BLaER1 treated with 17β-estradiol and CSF1 and Interleukin-3, amounts not matched to agents 10 nM and 100 nM (cell line): Measurements from ENCODE around the gene ITGB2.

ENCODE experiments used
- H3K27ac ChIP-seq, 11 experiments: shearing (Covaris generic); formaldehyde crosslinking; 2 replicates each; pipeline ENCODE4 v1.8.1; 2022
- H3K27me3 ChIP-seq, 11 experiments: shearing (Covaris generic); formaldehyde crosslinking; 2 replicates each; pipeline ENCODE4 v1.8.1; 2022
- H3K36me3 ChIP-seq, 11 experiments: shearing (Covaris generic); formaldehyde crosslinking; 2 replicates each; pipeline ENCODE4 v1.8.1; 2022
- H3K4me1 ChIP-seq, 10 experiments: shearing (Covaris generic); formaldehyde crosslinking; 2 replicates each; pipeline ENCODE4 v1.8.1; 2022
- H3K4me2 ChIP-seq, 11 experiments: shearing (Covaris generic); formaldehyde crosslinking; 2 replicates each; pipeline ENCODE4 v1.8.1; 2022
- H3K4me3 ChIP-seq, 10 experiments: shearing (Covaris generic); formaldehyde crosslinking; 2 replicates each; pipeline ENCODE4 v1.8.1; 2022
- H3K9ac ChIP-seq, 11 experiments: shearing (Covaris generic); formaldehyde crosslinking; 2 replicates each; pipeline ENCODE4 v1.8.1; 2022
- H3K9me3 ChIP-seq, 11 experiments: shearing (Covaris generic); formaldehyde crosslinking; replicated peaks in 1 of 11; 2 replicates each; pipeline ENCODE4 v1.8.1; 2022
- H4K20me1 ChIP-seq, 11 experiments: shearing (Covaris generic); formaldehyde crosslinking; 2 replicates each; pipeline ENCODE4 v1.8.1; 2022
- Cebpa-rat ChIP-seq, 11 experiments: shearing (Covaris generic); IDR thresholded peaks; 2 replicates each; pipeline ENCODE4 v1.8.1; 2022

Gene ITGB2

GRCh38 chr21:44894687-44895302 is 25.9 kb downstream of the ITGB2 start:
- peaks cover 0 to 92% (median 35%) of the 10 kb centered on the region in 11 experiments; a peak in 18 of 22 replicates for H4K20me1 ChIP-seq
- H3K9ac ChIP-seq, result peak overlapping the region in 6 of 11 experiments; percentile 12 to 48 (median 28); a peak in 5 of 22 replicates
- no peak overlapping the region for H3K4me3 ChIP-seq
- no peaks in the 10 kb centered on the region; a peak in 1 of 22 replicates for H3K27me3 ChIP-seq
- peaks cover 17 to 99% (median 89%) of the 10 kb centered on the region in 11 experiments; a peak in 21 of 22 replicates for H3K36me3 ChIP-seq
- peak overlapping the region in 1 of 11 experiments; percentile 1; a peak in 2 of 22 replicates for H3K27ac ChIP-seq
- no peaks in the 10 kb centered on the region for H3K9me3 ChIP-seq
- no peak for TF ChIP-seq Cebpa-rat (IDR thresholded peaks at IDR 0.05)
- peaks cover 61 to 100% (median 91%) of the 10 kb centered on the region in 10 experiments for H3K4me1 ChIP-seq
- peak overlapping the region; percentile 54 to 82 (median 72) for H3K4me2 ChIP-seq

GRCh38 chr21:44893948-44894656 is 26.6 kb downstream of the ITGB2 start:
- H3K36me3 ChIP-seq, result peaks cover 11 to 99% (median 89%) of the 10 kb centered on the region in 11 experiments; a peak in 21 of 22 replicates
- peak overlapping the region; percentile 54 to 82 (median 72) for H3K4me2 ChIP-seq
- no peak for TF ChIP-seq Cebpa-rat (IDR thresholded peaks at IDR 0.05)
- no peak overlapping the region; a peak in 1 of 20 replicates for H3K4me3 ChIP-seq
- H3K4me1 ChIP-seq, result peaks cover 66 to 100% (median 91%) of the 10 kb centered on the region in 10 experiments
- H3K27ac ChIP-seq, result peak overlapping the region in 8 of 11 experiments; percentile 18 to 61 (median 48); a peak in 12 of 22 replicates
- no peaks in the 10 kb centered on the region; a peak in 1 of 22 replicates for H3K27me3 ChIP-seq
- H3K9me3 ChIP-seq, result no peaks in the 10 kb centered on the region
- H3K9ac ChIP-seq, result peak overlapping the region in 9 of 11 experiments; percentile 6 to 51 (median 31); a peak in 11 of 22 replicates
- peaks cover 0 to 92% (median 31%) of the 10 kb centered on the region in 11 experiments; a peak in 18 of 22 replicates for H4K20me1 ChIP-seq

- H3K4me3 ChIP-seq, result no peak overlapping the region
- H3K27ac ChIP-seq, result peak overlapping the region; percentile 3 to 61 (median 48); a peak in 17 of 22 replicates
- no peak for TF ChIP-seq Cebpa-rat (IDR thresholded peaks at IDR 0.05)
- no peaks in the 10 kb centered on the region for H3K9me3 ChIP-seq
- no peaks in the 10 kb centered on the region; a peak in 1 of 22 replicates for H3K27me3 ChIP-seq
- H3K4me2 ChIP-seq, result peak overlapping the region; percentile 54 to 82 (median 72); a peak in 21 of 22 replicates
- peak overlapping the region in 9 of 11 experiments; percentile 14 to 51 (median 31); a peak in 15 of 22 replicates for H3K9ac ChIP-seq
- H3K36me3 ChIP-seq, result peaks cover 3 to 99% (median 89%) of the 10 kb centered on the region in 11 experiments; a peak in 21 of 22 replicates
- H3K4me1 ChIP-seq, result peaks cover 74 to 100% (median 89%) of the 10 kb centered on the region in 10 experiments
- H4K20me1 ChIP-seq, result peaks cover 0 to 92% (median 24%) of the 10 kb centered on the region in 11 experiments; a peak in 16 of 22 replicates
Observed at GRCh38 chr21:44893278-44893556, 27.5 kb downstream of the ITGB2 start.

DNA sequence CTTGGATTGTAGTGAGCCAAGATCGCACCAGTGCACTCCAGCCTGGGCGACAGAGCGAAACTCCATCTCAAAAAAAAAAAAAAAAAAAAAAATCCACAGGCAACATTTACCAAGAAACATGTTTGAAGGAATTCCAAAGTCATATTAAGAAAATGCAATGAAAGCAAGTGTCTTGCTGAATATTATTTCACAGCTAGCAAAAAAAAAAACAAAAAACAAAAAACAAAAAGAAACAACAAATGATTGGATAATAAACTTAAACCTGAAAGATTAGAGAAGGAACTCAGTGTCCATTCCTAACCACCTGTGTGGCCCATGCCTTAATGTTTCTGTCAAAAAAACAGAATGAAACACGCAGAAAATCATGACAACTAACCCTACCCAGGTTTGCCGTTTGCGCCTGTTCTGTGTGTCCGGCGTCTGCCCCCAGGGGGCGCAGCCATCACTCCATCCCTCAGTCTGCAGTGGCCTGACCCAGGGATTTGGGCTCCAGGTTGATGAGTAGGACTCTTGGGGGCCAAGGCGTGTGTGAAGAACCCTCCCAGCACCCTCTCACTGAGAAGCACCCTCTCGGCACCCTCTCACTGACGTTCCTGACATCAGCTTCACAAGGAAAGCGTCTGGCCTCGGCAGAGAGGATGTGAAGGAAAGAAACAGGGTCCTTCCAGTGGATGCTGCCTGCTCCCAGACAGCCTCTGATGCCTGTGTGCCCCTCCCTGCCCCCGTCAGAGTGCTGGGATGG is 28.0 kb downstream of the ITGB2 start:
- peak overlapping the region; percentile 67 to 82 (median 74) for H3K4me2 ChIP-seq
- peaks cover 0 to 92% (median 19%) of the 10 kb centered on the region in 11 experiments; a peak in 16 of 22 replicates for H4K20me1 ChIP-seq
- peak overlapping the region in 9 of 11 experiments; percentile 14 to 51 (median 31); a peak in 12 of 22 replicates for H3K9ac ChIP-seq
- no peak for TF ChIP-seq Cebpa-rat (IDR thresholded peaks at IDR 0.05)
- peaks cover 73 to 100% (median 88%) of the 10 kb centered on the region in 10 experiments for H3K4me1 ChIP-seq
- peak overlapping the region; percentile 3 to 61 (median 48); a peak in 17 of 22 replicates for H3K27ac ChIP-seq
- H3K27me3 ChIP-seq, result no peaks in the 10 kb centered on the region; a peak in 1 of 22 replicates
- H3K36me3 ChIP-seq, result peaks cover 0 to 99% (median 89%) of the 10 kb centered on the region in 11 experiments; a peak in 19 of 22 replicates
- H3K4me3 ChIP-seq, result no peak overlapping the region
- no peaks in the 10 kb centered on the region for H3K9me3 ChIP-seq

- peak overlapping the region; percentile 64 to 82 (median 74) for H3K4me2 ChIP-seq
- peaks cover 66 to 99% (median 89%) of the 10 kb centered on the region in 10 experiments for H3K4me1 ChIP-seq
- H3K27me3 ChIP-seq, result peaks cover 0 to 3% (median 0%) of the 10 kb centered on the region in 11 experiments; a peak in 1 of 22 replicates
- H3K27ac ChIP-seq, result peak overlapping the region in 4 of 11 experiments; percentile 35 to 61 (median 47); a peak in 5 of 22 replicates
- no peak overlapping the region for H3K4me3 ChIP-seq
- no peaks in the 10 kb centered on the region for H3K9me3 ChIP-seq
- H3K36me3 ChIP-seq, result peaks cover 0 to 99% (median 89%) of the 10 kb centered on the region in 11 experiments; a peak in 18 of 22 replicates
- peaks cover 0 to 92% (median 19%) of the 10 kb centered on the region in 11 experiments; a peak in 14 of 22 replicates for H4K20me1 ChIP-seq
- TF ChIP-seq Cebpa-rat (IDR thresholded peaks at IDR 0.05), result no peak
- H3K9ac ChIP-seq, result peak overlapping the region in 5 of 11 experiments; percentile 2 to 38 (median 24); a peak in 2 of 22 replicates
Observed at GRCh38 chr21:44892095-44892494, 28.6 kb downstream of the ITGB2 start.

- Histone ChIP-seq H3K4me3 (no peak overlapping the region; a peak in 1 of 20 replicates), H3K36me3 (peaks cover 0 to 99% (median 89%) of the 10 kb centered on the region in 11 experiments; a peak in 20 of 22 replicates), H3K9me3 (no peaks in the 10 kb centered on the region), H3K27ac (peak overlapping the region in 4 of 11 experiments; percentile 35 to 61 (median 47); a peak in 5 of 22 replicates), H3K4me1 (peaks cover 62 to 96% (median 87%) of the 10 kb centered on the region in 10 experiments), H3K4me2 (peak overlapping the region; percentile 64 to 82 (median 74)), H3K27me3 (peaks cover 0 to 5% (median 0%) of the 10 kb centered on the region in 11 experiments; a peak in 1 of 22 replicates), H3K9ac (peak overlapping the region in 5 of 11 experiments; percentile 7 to 38 (median 24); a peak in 3 of 22 replicates), H4K20me1 (peaks cover 0 to 92% (median 14%) of the 10 kb centered on the region in 11 experiments; a peak in 13 of 22 replicates)
- no peak for TF ChIP-seq Cebpa-rat (IDR thresholded peaks at IDR 0.05)
Observed at GRCh38 chr21:44891631-44892031, 29.1 kb downstream of the ITGB2 start.

- peak overlapping the region in 8 of 11 experiments; percentile 11 to 45 (median 34); a peak in 7 of 22 replicates for H3K9ac ChIP-seq
- peaks cover 0 to 99% (median 89%) of the 10 kb centered on the region in 11 experiments; a peak in 21 of 22 replicates for H3K36me3 ChIP-seq
- H4K20me1 ChIP-seq, result peaks cover 0 to 92% (median 13%) of the 10 kb centered on the region in 11 experiments; a peak in 13 of 22 replicates
- peaks cover 0 to 9% (median 0%) of the 10 kb centered on the region in 11 experiments; a peak in 1 of 22 replicates for H3K27me3 ChIP-seq
- peak overlapping the region; percentile 18 to 81 (median 70); a peak in 20 of 22 replicates for H3K4me2 ChIP-seq
- H3K4me3 ChIP-seq, result no peak overlapping the region; a peak in 1 of 20 replicates
- peaks cover 56 to 95% (median 83%) of the 10 kb centered on the region in 10 experiments for H3K4me1 ChIP-seq
- no peaks in the 10 kb centered on the region for H3K9me3 ChIP-seq
- 0 out of 22 replicates have a peak overlapping the region, but pooled peaks of 1 of the 11 experiments have one; percentile 13 for H3K27ac ChIP-seq
- no peak for TF ChIP-seq Cebpa-rat (IDR thresholded peaks at IDR 0.05)
Observed at GRCh38 chr21:44890961-44891541, 29.6 kb downstream of the ITGB2 start.
